ENCODE results near the gene KIF18A. TPM values are rescaled to one million over a fixed set of nuclear protein-coding genes. Genes with fewer than 3 reads are reported as not detected.

Gene KIF18A
- total RNA-seq, 1 donor from 2014 or later, result 0.79 TPM

DNA sequence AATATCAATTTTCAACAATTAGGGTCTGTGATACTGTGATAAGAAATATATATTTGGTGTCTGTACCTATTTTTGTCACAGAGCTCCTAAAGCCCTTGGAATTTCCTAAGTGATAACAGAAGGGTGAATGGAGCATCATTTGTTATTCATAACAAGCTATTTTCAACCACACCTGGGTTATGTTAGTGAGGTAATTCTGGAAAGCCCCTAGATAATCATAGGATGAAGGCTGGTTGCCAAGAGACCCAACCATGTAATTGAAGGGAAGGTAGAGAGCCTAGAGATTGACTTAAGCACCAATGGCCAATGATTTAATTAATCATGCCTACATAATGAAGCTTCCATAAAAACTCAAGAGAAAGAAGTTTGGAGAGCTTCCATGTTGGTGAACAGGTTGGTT lies 109.4 kb downstream of the KIF18A start:
- no peak for TF ChIP-seq CTCF (IDR thresholded peaks at IDR 0.05; ENCODE audit: insufficient read depth, low read length, severe bottlenecking)
- H3K36me3 ChIP-seq (ENCODE audit: control insufficient read depth, insufficient read depth, low read length), result no peaks in the 10 kb centered on the region
- FAIRE-seq (no peak), DNase-seq (ENCODE audit: low read depth) (peak; percentile 10)
- no peak overlapping the region for H3K4me3 ChIP-seq (ENCODE audit: low read depth, low read length)
- no peaks in the 10 kb centered on the region for H3K27me3 ChIP-seq (ENCODE audit: control insufficient read depth, insufficient read depth, low read length)

- DNase-seq (ENCODE audit: low read depth) (no peak), FAIRE-seq (no peak)
- Histone ChIP-seq H3K27me3 (ENCODE audit: control insufficient read depth, insufficient read depth, low read length) (no peaks in the 10 kb centered on the region), H3K36me3 (ENCODE audit: control insufficient read depth, insufficient read depth, low read length) (no peaks in the 10 kb centered on the region), H3K4me3 (ENCODE audit: low read depth, low read length) (no peak overlapping the region)
- TF ChIP-seq CTCF (IDR thresholded peaks at IDR 0.05; ENCODE audit: insufficient read depth, low read length, severe bottlenecking), result no peak
These were observed 110.6 kb downstream of the KIF18A start for GRCh38 chr11:27997344-27997743.

DNA sequence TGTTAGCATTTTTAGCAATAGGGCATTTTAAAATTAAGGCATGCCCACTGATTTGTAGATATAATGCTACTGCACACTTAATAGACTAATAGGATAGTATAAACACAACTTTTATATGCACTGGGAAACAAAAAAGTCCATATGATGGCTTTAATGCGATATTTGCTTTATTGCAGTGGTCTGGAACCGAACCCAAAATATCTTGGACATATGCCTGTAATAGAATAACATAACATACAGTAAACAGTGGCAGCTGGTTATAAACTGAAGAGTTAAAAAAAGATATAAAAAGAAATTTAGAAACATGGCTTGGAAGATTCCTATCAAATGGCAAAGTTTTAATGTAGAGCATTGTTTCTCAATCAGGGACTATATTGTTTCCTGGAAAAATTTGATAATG lies 111.9 kb downstream of the KIF18A start:
- H3K27me3 ChIP-seq (ENCODE audit: control insufficient read depth, insufficient read depth, low read length), result no peaks in the 10 kb centered on the region
- DNase-seq (ENCODE audit: low read depth) (no peak), FAIRE-seq (no peak)
- H3K36me3 ChIP-seq (ENCODE audit: control insufficient read depth, insufficient read depth, low read length), result no peaks in the 10 kb centered on the region
- H3K4me3 ChIP-seq (ENCODE audit: low read depth, low read length), result no peak overlapping the region
- no peak for TF ChIP-seq CTCF (IDR thresholded peaks at IDR 0.05; ENCODE audit: insufficient read depth, low read length, severe bottlenecking)

- FAIRE-seq (no peak), DNase-seq (ENCODE audit: low read depth) (peak; percentile 71)
- H3K27me3 ChIP-seq (ENCODE audit: control insufficient read depth, insufficient read depth, low read length), result no peaks in the 10 kb centered on the region
- H3K4me3 ChIP-seq (ENCODE audit: low read depth, low read length), result no peak overlapping the region
- H3K36me3 ChIP-seq (ENCODE audit: control insufficient read depth, insufficient read depth, low read length), result no peaks in the 10 kb centered on the region
- TF ChIP-seq CTCF (IDR thresholded peaks at IDR 0.05; ENCODE audit: insufficient read depth, low read length, severe bottlenecking), result no peak
These were observed 112.9 kb downstream of the KIF18A start for GRCh38 chr11:27995083-27995482.

- no peak for TF ChIP-seq CTCF (IDR thresholded peaks at IDR 0.05; ENCODE audit: insufficient read depth, low read length, severe bottlenecking)
- DNase-seq (ENCODE audit: low read depth) (no peak), FAIRE-seq (no peak)
- H3K4me3 ChIP-seq (ENCODE audit: low read depth, low read length), result no peak overlapping the region
- no peaks in the 10 kb centered on the region for H3K36me3 ChIP-seq (ENCODE audit: control insufficient read depth, insufficient read depth, low read length)
- H3K27me3 ChIP-seq (ENCODE audit: control insufficient read depth, insufficient read depth, low read length), result no peaks in the 10 kb centered on the region
These were observed 116.2 kb downstream of the KIF18A start for GRCh38 chr11:27991736-27992135.

- FAIRE-seq (no peak), DNase-seq (ENCODE audit: low read depth) (no peak)
- Histone ChIP-seq H3K36me3 (ENCODE audit: control insufficient read depth, insufficient read depth, low read length) (no peaks in the 10 kb centered on the region), H3K27me3 (ENCODE audit: control insufficient read depth, insufficient read depth, low read length) (no peaks in the 10 kb centered on the region), H3K4me3 (ENCODE audit: low read depth, low read length) (no peak overlapping the region)
- no peak for TF ChIP-seq CTCF (IDR thresholded peaks at IDR 0.05; ENCODE audit: insufficient read depth, low read length, severe bottlenecking)
These were observed 130.4 kb downstream of the KIF18A start for GRCh38 chr11:27977527-27977926.
